Measurements from ENCODE around the gene ETNK1.

Gene ETNK1

DNA sequence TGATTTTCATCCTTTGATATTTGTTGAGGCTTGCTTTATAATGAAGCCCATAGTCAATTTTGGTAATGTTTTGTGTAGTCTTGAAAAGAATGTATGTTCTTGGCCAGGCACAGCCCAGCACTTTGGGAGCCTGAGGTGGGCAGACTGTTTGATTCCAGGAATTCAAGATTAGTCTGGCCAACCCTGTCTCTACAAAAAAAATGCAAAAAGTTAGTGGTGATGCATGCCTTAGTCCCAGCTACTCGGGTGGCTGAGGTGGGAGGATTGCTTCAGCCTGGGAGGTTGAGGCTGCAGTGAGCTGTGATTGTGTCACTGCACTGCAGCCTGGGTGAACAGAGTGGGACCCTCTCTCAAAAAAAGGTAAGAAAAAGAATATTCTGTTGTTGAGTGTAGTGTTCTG is 10.8 kb downstream of the ETNK1 start:
- no peak for DNase-seq

DNA sequence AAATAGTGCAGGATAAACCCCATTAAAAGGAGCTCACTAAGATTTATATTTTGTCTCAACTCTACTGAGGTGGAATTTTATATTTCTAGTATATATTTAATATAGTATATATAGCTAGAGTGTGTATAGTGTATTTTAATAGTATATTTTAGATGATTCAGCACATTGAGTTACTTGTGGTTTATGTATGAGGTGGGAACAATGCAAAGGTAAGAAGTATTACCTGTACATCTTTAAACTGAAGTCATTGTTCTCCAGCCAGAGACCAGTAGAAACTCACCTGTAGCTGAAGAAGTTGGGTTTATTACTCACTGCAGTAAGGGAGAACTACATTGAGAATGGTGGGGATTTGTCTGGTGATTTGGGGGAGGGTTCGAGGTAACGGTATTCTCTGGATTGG is 15.9 kb downstream of the ETNK1 start:
- no peak for DNase-seq

DNA sequence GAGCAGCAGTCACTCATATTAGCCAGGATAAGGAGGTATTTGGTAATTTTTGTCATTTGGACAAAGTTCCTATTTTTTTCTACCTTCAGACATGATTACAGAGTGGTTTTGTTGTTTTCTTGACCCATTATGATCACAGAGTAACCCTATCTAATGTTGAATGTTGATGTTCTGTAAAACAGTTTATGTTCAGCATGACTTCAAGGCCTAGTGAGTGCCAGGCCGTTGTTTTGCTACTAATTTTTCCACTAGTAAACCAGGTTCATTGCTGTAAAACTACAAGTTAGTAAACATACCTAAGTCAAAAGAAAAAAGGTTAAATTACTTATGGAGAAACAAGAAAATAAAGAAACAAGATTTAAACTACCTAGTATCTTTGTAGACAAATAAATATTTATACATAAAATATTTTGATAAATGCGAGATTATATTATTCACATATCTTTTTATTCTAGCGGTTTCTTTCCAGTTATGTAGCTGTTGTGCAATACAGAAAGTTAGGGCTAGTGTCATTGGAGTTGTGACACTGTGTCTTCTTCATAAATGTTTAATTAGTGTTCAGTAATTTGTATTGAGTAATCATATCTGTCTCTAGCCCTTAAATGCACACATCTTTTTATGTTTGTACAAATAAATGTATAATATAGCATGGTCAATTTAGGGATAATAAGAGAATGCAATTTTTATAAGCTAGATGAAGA is 16.5 kb downstream of the ETNK1 start:
- no peak for DNase-seq

DNA sequence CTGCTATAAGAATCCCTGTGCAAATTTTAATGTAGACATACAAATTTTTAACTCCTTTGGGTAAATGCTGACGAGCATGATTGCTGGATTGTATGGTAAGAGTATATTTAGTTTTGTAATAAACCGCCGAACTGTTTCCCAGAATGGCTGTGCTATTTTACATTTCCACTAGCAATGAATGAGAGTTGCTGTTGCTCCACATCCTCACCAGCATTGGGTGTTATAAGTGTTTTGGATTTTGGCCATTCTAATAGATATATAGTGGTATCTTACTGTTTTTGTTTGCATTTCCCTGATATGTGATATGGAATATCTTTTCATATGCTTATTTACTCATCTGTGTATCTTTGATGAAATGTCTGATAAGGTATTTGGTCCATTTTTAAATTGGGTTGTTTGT is 23.7 kb downstream of the ETNK1 start:
- DNase-seq = no peak

DNA sequence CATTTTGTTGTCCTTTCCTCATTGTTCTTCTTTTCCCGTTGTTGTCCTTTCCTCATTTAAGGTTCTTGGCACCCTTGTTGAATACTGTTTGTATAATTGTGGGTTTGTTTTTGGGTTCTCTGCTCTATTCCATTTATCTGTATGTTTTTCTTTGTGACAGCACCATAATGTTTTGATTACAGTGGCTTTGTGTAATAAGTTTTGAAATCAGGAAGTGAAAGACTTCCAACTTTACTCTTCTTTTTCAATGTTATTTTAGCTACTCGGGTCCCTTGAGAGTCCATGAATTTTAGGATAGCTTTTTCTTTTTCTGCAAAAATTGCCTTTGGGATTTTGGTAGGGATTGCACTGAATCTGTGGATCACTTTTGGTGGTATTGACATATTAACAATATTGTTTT is 28.1 kb downstream of the ETNK1 start:
- no peak for DNase-seq

DNA sequence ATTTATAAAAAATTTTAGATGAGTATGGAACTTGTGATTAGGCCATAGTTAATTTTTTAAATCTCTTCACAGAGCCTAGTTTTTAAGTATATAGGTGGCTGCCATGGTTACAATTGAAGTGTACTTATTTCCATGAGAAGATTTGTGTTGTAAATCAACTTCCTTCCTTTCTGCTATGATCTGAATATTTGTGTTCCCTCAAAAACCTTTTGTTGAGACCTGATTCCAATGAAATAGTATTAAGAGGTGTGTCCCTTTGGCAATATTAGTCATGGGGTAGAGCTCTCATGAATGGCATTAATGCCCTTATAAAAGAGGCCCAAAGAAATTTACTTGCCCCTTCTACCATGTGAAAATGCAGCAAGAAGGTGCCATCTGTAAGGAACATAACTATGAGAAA is 28.8 kb downstream of the ETNK1 start:
- no peak for DNase-seq

DNA sequence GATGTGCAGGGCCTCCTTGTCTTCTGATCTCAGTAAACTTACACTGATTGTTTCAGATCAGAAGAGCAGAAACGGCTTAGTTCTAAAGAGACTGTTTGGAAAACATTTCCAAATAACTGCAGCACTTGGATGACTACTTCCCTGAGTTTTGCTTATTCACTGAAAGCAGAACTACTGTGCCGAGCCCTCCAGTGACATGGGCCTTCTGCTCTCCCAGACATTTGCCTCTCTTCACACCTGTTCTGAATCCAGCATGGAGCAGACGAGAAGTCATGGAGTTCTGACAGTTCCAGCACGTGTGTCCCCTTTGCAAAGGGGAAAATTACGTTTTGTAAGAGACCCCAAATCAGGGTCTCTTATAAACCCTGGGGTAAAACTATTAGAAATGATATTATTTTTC is 31.4 kb downstream of the ETNK1 start:
- no peak for DNase-seq

DNA sequence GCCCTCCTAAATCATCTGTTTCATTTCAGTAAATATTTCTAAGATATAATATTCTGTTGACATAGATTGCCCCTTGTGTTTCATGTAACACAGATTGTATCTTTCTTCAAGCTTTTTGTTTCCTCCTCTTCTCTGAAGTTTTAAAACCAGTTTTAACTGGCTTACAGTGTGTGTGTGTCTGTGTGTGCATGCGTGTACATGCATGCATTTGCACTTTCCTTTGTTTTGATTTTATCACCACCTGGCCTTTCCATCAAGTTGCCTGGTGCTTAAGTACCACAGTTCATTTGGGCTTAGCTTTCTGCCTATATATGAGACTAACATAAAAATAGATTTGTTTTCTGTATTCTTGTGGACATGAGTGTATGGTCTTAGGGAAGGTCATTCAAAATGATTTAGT is 31.9 kb downstream of the ETNK1 start:
- DNase-seq = no peak

DNA sequence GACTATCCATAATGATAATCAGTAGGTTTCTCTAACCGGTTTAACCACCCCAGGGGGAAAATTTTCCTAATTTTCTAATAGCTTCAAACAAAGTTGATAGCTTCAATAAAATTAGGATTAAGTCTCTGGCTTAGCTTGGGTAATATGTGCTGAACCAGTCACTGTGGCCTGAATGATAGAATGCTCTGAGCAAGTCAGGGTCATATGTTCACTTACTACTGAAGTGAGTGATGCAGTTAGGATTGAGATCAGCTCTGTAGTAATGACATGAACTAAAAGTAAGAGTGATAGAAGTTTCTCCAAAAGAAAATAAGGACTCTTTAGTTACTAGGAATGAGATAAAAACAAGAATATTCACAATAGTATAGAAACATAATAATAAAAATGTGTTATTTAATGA is 32.6 kb downstream of the ETNK1 start:
- no peak for DNase-seq

DNA sequence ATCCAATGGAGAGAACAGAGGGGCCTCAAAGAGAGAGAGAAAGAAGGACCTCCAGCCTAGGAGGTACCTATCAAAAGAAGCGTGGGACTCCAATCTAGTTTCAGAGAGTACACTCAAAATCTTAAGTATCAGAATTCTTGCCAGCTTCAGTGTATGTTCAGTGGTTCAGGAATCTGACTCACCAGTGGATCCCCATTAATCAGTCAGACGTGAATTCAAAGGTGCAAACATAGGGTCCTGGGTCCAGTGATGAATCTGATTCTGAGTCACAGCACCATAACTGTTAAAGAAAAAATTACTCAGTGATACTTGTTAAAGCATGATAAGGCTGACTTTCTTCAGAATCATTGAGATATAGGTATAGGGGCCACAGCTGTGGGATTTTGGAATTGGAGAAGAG is 33.2 kb downstream of the ETNK1 start:
- no peak for DNase-seq

DNA sequence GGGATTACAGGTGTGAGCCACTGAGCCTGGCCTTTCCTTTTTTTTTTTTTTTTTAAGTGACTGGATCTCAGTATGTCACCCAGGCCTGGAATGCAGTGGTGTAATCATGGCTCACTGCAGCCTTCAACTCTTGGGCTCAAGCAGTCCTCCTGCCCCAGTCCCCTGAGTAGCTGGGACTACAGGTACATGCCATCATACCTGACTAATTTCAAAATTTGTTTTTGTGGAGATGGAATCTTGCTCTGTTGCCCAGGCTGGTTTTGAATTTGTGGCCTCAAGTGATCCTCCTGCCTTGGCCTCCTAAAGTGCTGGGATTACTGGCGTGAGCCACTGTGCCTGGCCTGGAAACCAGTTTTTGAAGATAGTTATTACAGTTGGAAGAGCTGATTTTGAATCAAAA is 37.4 kb downstream of the ETNK1 start:
- no peak for DNase-seq

DNA sequence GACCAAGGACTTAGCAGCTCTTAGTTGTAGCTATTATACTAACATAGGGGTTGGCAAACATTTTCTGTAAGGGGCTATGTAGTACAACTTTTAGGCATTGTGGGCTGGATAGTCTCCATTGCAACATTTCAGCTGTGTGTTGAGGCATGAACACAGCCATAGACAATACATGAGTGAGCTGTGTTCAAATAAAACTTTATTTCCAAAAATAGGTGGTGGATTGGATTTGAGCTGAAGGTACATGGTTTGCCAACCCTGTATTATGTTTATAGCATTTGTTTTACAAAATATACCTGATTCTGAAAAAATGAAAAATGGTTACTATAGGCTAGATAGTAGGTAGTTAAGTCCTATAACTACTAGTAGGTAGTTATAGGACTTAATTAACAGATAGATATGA is 40.5 kb downstream of the ETNK1 start:
- DNase-seq = no peak

DNA sequence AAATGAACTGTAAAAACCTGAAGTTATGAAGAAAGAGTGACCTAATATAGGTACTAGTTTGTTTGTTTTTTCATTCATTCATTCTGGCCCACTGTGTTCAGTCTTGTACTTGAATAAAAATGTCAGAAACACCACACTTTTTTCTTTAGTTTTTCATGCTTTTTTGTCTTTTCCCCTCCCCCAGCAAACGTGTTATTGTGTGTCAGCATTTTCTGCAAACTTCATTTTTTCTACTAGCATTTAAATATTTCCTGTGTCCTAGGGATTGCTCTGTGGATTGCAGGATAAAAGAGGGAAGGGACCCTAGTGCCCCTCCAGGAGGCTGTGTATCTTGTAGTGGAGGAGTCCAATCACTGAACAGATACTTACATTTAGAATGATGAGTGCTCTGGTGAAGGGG is 42.2 kb downstream of the ETNK1 start:
- no peak for DNase-seq

DNA sequence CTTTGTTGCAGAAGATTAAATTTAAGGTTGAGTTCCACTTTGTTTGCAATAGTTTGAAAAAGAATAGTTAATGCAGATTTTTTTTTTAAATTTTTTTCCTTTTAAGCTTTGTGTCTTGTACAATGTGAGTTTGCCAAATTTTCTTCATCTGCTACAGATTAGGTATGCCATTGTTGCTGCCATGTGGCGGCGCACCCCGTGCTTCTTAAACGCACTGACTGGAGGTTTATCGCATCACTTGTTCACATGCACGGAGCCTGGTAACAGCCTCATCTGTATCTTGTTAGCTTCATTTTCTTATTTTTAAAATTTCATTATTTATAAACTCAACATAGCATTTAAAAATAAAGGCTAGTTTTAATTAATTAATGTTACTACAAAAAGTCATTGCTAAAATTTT is 43.5 kb downstream of the ETNK1 start:
- DNase-seq = no peak

DNA sequence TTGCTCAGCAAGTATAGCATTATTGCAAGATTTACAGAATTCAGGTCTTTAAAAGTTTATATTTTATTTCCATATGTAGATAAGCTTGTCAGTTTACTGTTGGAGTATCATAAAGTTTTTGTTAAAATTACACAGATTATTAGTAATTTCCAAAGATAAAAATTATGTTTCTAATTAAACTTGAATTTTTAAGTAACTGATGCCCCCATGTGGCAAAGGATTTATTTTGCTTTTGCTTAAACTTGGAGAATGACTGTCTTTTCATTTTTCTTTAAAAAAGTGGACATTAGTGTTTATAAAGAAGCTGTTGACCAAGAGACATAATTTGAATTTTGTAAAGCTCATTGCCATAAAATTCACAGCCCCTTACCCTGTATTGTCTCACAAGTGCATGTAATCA is 45.8 kb downstream of the ETNK1 start:
- no peak for DNase-seq

DNA sequence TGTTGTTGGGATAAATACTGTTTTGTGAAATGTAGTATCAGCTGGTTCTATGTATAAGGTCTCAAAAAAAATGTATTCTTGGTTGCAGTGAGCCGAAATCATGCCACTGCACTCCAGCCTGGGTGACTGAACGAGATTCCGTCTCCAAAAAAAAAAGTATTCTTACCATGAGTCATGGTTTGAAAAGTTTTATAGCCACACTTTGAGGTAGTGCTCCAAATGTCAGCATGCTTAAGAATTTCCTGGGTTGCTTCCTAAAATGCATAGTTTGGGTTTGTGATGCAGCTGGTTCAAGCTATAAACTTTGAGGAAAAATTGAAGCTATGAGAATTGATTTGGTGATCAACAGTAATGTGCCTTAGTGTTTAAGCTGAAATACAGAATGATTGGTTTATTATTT is 48.0 kb downstream of the ETNK1 start:
- DNase-seq = no peak

DNA sequence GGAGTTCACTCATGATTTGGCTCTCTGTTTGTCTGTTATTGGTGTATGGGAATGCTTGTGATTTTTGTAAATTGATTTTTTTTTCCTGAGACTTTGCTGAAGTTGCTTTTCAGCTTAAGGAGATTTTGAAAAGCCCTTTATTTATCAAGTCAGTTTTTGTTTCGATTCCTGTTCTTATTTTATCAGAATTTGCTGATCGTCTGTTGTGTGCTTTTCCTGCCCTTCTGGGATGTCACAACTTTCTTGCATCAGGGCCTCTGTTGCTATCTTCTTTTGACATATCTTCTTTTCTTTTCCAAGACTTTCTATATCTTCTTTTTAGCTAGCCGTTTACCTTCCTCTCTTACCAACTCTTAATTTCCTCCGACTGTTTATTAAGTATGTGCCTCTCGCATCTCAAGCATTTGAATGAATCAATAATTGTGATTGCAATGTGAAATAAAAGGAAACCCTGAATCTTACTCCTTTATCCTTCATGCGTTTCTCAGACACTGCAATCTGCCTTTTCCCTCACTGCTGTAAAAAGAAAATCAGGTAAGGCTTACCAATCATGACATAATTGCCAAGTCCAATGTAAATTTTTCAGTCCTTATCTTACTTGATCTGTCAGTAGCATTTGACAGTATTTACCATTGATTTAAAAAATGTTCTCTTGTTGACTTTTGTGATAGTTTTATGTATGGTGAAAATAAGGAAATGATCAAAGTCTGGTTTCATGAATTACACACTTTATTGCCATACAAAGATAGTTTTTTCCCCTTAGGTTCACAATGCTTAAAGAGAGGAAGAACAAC is 53.0 kb downstream of the ETNK1 start:
- no peak for DNase-seq

DNA sequence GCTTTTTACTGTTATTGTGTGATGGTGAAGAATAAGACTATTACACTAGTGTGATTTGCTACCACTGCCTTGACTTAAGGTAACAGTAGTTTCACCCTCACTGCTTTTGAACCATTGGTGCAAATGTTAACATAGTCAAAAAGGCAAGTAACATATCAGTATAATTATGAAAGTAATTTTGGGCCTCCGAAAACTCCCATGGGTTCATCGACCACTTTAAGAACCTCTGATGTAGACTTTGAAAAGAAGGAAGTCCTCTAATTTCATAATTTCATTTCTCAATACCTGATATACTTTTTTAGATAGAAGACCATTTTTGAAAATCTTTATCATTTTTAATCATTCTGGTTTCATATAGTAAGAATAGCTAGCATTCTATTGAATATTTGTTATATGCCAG is 57.7 kb downstream of the ETNK1 start:
- DNase-seq = no peak

DNA sequence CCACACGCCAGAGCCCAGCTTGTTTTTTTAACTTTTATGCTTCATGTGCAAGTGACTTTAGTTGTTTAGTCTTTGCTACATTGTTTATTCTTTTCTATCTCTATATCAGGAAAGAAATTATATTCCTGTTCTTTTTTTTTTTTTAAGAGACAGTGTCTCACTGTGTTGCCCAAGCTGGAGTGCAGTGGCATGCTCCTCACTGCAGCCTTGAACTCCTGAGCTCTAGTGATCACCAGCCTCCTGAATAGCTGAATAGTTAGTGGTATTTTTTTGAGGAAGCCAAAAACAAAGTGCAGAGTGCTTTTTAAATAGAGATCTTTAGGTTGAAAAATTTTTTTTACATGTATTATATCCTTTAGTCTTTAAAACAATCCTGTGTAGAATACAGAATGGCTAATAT is 58.2 kb downstream of the ETNK1 start:
- no peak for DNase-seq

DNA sequence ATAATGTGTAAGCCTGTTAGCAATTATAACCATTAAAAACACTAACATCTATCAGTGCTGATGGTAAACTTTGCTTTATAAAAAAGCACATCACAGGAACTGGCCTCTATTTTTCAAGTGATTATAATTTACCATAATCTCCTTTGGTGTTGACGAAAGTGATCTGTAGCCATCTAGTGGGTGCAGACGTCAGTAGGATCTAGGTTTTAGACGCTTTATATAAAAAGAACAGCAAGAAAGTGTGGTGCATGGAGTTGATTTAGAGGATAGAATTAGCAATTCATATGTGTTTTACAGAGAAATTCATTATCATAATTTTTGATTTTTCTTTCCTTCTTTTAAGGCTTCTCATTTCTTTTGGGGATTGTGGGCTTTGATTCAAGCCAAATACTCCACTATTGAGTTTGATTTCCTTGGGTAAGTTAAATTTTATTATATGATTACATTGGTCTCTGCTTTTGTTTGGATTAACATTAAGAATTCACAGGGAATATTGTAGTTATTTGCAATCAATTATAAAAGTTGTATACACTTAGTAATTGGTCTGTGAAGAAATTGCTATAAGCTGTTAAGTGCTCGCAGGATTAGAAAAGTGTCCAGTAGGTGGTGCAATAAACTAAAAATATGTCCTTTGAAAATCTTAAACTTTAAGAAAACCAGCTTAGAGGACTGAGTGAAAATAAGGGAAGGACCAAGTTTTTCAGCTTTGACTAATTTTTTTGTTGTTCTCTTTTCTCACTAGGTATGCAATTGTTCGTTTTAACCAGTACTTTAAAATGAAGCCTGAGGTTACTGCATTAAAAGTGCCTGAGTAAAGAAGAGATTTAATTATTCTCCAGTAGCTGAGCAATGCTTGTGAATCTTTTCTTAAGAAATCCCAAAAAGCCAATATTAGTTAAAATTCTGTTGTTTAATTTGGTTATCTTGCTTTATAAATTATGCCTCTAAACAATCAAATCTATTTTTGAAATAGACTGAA is 59.5 kb downstream of the ETNK1 start:
- DNase-seq = no peak

DNA sequence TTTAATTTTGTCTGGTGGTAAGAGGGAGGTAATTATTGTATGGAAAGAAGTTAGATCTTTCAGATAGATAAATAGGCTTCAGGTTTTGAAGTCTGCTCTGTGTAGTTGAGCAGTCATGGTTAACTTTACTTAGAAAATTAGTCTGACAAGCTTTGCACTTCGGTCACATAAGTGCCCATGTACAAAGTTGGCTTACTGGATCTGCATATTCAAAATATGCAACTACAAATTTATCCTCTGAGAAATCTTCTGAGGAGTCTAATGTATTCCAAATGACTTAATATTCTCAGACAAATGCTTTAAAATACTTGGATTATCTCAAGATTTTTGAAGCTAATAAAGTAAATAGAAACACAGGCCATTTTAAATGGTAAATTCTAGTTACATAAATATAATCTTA is 61.2 kb downstream of the ETNK1 start:
- no peak for DNase-seq

DNA sequence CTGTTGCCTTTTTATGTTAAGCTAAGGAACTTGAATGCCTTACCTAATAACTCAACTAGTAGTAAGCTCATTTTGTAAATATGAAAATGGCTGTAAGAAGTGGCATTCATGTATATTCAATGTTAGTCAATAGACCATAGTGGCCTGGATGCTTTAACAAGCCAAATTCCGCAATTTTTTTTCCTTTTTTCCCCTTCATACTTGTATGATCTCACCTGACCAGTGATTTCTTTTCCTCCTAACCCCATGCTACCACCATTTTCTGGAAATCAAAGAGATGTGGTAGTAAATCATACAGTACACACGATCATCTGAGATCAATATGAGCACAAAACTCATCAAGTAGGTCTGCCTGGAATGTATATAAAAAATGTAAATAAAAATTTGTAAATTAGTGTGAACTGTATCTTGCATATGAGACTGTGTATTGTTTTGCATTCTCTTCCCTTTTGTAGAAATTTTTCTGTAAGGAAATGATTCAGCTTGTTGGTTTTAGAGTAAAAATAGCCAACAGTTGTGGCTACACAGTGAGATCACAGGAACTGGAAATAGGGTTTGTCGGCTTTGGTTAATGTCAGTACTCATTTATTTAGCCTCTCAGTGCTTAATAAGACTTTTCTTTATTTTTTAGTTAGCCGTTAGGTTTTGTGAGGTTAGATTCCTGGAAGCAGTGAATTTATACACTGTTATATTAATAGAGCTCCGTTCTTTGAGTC is 62.5 kb downstream of the ETNK1 start:
- DNase-seq = no peak

DNA sequence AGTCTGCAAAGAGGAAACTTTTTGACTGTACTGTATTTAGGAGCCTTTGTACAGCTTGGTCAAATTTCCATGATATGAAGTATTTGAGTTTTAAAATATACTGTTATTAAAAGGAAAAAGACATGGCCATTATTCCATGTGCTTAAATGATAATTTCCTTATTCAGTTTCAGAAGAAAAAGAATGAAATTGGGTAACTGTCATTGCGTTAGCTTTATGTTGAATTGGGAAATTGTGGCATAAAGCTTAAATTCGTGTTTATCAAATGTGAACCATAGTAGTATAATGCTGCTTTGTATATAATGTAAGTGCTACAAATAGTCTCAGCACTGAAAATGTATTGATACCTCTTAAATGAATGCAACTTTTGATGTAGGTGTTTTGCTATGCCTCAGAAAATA is 64.9 kb downstream of the ETNK1 start:
- DNase-seq = no peak
